ENCODE results near the gene HOXA9. TPM values are rescaled to one million over a fixed set of nuclear protein-coding genes. Genes with fewer than 3 reads are reported as not detected.
A peak's percentile ranks its signal among the peaks of the same experiment; 100 is the strongest.

Gene HOXA9
- total RNA-seq, 1 donor from 2014 or later = 2.0 TPM

DNA sequence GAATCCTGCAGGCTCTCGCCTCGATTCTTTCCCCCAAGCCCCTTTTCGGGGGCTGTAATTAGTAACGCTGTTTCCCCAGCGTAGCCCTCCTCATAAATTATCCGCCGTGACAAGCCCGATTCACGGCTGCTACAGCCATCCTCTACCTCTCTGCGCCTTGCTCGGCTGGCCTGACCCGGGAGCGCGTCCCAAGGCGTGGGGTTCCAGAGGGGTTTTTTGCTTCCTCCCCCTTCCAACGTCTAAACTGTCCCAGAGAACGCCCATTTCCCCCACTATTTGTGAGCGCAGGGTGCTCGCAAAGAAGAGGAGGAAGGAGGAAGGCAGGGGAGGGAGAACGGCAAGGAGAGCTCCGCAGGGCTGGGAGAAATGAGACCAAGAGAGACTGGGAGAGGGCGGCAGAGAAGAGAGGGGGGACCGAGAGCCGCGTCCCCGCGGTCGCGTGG is 22.7 kb downstream of the HOXA9 start:
- peak in 1 of 2 donors; percentile 31 for DNase-seq (ENCODE audit: low read depth in 2 of 2)

DNA sequence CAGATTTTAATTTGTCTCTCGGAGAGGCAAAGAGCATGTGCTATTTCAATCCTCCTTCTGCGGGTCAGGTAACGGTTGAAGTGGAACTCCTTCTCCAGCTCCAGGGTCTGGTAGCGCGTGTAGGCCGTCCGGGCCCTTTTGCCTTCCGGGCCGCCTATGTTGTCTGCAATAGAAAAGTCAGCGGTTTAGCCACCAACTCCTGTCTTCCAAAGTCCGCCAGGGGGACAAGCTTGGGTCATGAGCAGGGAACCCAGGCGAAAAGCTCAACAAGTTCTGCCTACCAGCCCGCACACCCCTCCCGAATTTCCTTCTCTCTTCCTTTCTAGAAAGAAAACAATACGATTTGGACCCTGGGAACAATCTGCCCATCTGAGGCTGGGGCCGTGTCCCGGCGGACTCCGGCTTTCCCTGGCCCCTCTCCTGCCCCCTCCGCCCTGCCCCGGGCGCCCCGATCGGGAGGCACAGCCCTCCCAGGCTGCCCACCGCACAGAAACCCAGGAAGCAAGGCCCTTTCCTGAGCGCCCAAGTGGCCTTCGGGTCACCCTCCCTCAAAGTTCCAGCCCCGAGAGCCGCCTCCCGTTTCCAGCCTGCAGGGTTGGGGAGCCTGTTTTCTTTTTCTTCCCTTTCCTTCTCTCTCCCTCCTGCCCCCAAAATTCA is 23.3 kb downstream of the HOXA9 start:
- DNase-seq (ENCODE audit: low read depth in 2 of 2) = peak; percentile 81

DNA sequence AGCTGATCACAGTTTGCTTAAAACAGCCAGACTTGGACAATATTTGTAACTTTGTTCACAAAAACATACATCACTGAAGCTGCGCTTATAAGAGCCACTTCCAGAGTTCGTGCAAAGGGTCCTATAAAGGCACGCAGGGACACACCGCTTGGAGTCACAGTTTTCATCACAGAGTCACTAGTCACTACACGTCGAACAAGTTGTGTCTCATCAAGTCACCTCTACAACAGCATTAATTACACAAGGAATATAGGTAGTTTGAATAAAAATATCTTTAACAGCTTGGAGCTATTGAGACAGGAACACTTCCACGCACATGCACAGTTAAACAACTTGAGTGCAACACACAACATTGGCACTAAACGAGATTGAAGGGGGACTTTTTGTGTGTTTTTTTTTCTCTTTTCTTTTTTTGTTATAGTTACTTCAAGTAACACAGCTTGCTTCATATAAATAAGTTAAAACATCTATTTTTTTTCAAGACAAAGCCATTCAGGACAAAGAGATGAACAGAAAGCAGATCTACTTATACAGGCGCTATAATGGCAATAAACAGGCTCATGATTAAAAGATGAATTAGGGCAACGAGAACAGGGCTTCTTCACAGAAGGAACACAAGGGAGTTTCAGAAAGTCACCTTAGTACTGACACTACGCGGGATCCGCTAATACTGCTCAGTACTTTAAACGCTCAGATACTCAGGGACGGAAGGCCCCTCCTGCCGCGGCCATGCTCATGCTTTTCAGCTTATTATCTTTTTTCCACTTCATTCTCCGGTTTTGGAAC is 24.0 kb downstream of the HOXA9 start:
- DNase-seq (ENCODE audit: low read depth in 2 of 2) = peak in 1 of 2 donors; percentile 52

DNA sequence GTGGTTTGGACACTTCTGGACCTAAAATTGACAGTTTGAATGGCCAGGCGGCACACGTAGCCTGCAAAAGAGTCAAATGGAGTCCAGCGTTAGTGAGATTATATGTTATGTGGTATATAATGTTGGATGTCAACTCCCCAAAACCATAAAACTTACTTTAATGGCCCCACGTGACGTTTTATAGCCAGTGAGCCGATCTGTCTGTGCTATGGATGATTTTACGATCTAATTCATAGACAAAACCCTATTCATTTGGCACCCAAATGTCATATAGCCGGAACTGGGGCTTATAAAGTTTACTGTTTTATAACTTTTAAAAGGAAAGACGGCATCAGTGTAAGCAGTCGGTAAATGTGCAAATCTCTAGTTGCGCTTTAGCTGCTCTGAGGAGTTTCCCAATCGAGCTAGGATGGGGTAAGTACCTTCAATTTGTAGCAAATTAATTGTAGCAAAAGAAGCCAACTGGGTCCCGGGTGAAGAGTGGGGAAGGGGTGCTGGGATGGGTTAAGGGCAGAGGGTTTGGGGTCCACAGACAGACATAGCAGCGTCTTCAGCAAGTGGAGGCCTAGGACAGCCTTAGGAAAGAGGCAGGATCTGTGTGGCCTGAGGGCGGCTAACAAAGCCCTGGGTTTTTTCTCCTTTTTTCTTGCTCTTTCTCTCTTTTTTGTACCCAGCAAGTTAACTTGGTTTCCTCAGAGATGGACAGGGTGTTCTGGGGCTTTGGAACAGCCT is 25.0 kb downstream of the HOXA9 start:
- peak in 1 of 2 donors; percentile 38 for DNase-seq (ENCODE audit: low read depth in 2 of 2)

DNA sequence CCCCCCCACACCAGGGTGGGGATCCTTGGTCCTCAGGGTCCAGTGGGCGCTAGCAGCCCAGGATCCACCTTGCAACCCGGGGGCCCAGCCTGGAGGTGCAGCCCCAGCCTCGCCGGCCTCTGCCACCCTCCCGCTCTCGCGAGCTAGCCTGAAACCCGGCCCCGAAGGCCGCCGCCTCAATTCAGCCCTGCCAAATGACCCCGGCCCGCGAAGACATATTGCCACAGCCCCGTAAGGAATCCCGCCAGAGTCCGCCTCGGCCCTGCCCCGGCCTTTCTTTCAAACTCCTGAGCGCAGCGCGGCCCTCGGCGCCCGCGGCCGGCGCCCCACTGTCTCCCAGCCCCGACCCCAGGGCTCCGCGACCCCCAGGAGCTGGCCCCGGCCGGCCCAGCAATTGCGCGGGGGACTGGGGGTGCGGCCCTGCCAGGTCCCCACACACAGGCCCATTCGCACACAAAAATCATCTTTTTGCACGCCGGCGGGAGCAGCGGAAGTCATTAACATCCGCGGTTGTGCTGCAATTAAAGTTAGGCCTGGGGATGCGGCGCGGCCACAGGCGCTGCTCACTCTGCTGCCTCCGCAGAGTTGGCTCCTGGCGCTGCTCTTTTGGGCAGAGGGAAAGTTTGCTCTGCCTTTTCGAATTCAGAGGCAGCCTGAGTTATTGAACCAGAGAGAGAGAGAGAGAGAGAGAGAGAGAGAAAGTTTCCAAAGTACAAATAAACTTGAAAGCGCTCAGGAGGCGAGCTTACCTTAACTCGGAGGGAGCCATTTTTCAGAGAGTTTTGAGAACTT is 25.8 kb downstream of the HOXA9 start:
- DNase-seq (ENCODE audit: low read depth in 2 of 2) = peak in 1 of 2 donors; percentile 69

DNA sequence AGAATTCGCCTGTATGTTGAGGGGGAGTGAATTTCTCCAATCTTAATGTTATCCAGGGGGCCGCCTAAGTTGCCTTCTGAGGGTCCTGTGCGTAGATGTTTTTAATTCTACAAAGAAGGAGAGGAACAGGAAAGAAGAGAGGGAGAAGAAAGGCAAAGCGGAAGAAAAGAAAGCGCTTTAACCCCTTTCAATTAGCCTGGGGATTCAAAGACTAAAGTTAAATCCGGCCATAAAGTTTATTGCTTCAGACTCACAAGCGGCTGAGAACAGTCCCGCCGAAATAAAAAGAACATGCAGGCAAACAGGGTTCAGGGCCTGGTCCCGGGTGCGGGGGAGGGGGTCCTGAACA is 26.4 kb downstream of the HOXA9 start:
- no peak for DNase-seq (ENCODE audit: low read depth in 2 of 2)

DNA sequence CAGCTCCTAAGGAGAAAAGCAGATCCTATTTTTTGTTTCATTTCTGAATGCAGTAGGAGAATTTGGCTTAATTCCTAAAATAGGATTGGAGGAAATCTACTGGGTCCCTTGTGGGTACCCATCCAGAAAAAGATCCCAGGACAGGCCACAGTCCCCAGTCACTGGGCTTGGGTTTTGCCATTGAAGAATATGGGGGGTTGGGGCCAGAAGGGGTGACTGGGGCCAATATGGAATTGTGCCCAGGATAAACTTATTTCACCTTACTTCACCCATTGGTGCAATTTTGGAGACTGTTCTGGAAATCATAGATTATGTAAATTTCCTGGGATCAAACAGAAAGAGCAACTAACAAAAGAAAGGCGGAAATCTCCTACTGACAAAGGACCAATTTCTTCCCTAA is 26.9 kb downstream of the HOXA9 start:
- no peak for DNase-seq (ENCODE audit: low read depth in 2 of 2)

DNA sequence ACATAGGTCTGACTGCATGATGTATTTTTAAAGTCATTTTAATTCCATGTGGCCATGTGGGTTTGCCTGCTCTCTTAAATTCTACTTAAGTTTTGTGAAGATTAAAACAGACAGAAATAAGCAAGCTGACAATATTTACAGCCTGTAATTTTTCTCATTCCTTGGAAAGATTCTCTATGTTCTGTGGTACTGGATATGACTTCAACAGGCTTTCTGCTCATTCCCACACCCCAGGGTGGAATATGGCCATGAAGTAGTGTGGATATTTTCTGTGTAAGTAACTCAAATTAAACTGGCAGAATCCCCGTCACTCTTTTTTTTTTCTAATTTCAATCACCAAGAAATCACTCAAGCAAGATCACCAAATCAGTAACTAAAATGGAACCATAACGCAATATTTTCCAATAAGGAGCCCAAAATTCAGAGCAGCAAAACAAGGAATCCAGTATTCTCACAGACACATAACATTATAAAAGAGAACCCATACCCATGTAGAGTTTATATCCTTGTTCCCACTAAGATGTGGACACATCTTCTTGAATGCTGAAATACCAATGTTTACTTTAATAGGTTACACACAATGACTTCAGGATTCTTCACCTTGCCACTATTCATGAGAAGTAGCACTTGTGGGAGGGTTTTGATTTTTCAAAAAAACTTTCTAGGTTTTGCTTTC is 27.6 kb downstream of the HOXA9 start:
- no peak for DNase-seq (ENCODE audit: low read depth in 2 of 2)

DNA sequence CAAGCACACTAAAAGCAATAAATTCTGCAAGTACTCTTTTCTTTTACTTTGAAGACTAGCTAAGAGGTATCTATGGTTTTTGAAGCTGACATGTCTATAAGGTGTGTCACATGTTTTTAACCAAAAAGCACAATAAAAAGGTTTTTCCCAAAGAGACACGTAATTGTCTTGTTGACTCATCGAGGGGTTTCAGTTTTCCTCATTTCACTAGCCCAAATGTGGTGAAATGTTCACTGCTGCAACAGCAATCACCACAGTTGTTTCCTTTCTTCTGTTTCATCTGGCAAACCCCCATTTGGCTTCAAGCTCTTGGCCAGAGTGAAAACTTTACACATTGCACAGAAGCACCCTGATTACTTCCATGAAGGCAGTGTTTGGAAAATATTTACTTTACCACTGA is 30.9 kb downstream of the HOXA9 start:
- DNase-seq (ENCODE audit: low read depth in 2 of 2) = peak; percentile 84 to 93

DNA sequence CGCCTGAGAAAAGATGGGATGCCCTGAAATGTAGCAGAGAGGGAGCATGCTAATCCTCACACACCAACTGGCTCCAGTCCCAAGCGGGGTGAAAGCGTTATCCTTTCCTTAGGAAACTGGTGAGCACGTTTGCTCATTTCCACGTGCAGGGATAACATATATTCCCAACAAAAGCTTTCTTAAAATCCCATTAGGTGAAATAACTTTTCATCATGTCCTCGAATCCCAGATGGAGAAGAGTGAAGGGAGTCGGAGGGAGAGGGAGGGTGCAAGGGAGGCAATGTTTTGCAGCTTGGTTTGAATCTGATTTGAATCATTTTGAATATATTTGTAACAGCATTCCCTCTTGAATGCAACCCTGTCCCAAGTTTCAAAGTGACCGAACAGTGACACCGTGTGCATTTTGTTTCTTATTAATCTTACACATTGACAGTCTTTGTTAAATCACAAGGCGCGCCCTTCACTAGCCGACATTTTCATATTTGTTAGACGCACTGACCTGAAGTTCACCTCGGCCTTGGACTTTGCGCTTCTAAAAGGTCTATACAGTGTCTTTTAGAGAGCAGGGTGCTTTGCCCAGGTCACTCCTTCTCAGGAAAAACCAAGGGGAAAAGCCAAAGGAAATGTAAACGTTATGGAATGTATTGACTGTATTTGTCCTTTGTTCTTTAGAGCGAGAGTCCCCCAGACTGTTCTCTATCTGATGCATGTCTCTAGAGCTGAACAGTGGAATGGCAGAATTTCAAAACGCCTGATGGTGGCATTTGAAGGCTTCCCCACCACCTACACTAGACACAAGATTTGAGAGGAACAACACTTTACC is 31.7 kb downstream of the HOXA9 start:
- peak; percentile 57 to 60 for DNase-seq (ENCODE audit: low read depth in 2 of 2)

DNA sequence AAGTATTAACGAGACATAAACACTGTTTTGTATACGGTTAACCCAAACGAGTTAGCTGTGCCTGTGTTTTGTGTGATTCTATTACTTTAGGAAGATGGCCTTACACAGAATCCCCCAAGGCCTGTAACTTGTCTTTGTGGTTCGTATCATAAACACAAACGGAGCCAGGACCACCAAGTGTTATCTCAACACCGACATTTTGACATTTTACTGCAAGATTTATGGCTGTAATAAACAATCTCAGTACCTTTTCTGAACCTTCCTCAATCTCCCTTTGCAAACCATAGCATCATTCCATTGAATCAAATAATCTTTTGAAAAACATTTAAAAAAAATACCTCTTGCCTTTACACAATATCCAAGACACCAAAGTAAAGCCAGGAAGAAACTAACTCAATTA is 32.4 kb downstream of the HOXA9 start:
- DNase-seq (ENCODE audit: low read depth in 2 of 2) = no peak

DNA sequence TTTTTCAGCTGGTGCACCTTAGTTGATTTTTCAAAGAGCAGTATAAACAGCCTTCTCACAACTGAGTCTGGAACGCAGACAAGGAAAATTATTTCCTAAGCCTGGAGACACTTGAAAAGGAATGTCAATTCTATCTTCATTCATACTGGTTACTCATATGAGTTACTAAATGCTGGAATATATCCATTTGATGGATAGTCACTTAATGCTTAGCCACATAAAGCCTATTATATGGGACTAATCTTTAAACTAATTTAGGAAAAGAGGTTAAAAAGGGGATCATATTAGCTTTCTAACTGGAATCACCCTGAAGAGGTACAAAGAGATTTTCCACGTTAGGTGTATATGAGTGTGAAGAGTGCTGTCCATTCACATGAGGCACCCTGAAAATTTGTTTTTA is 33.1 kb downstream of the HOXA9 start:
- no peak for DNase-seq (ENCODE audit: low read depth in 2 of 2)

DNA sequence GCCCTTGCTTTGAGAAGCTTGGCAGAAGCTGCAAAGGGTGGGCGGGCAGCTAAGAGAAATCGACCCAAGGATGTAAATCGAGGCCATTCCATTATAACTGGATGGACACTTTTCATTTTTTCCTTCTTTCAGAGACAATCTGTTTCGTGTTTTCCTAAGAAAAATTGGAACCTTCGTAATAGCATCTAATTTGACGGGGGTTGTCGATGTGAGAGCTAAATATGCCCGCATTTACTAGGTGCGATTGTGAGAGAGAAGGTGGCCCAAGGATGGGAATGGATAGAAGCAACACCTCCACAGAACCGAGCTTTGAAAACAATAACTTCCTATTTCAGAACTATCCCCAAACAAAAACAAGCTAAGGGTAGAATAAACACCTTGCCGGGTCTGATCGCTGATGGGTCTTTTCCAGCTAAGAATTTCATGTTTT is 33.9 kb downstream of the HOXA9 start:
- no peak for DNase-seq (ENCODE audit: low read depth in 2 of 2)

DNA sequence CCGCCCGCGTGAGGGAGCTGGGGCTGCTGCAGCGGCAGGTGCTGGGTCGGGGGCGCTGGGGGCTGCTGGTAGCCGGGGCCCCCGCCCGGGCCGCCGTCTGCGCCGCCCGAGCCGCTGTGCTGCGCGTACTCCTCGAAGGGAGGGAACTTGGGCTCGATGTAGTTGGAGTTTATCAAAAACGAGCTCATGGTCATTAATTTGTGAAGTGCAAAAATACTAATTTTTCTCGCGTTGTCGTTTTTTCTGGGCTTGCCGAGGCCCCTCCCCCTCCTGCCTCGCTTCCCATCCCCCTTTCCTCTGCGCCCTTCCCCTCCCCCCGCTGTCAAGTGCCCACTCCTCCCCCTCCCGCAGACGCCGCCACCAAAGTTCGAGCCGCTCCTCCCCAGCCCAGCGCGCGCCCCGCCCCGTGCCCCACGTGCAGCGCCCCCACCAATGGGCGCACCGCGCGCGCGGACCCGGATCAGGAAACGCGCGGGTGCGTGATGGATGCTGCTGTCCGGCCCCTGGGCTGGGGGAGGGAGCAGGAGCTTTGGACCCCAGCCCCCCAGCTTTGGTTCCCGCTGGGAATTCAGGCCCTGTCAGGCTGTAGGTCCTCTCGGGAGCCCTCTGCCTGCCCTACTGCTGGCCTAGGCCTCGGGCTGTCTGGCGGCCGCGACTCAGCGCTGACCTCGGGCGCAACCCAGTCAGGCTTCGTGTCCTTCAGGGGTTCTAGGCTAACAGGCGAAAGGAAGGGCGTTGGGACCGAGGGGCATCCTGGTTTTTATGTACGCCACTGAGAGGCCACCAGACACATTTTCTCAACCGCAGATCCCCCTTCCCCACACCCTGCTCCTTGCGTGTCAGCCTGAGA is 34.6 kb downstream of the HOXA9 start, which contains the start of gene HOXA4:
Gene HOXA4, minus strand, starts transcription at position 218 of the 850 bp plus-strand sequence. Its CDS starts 24 bp downstream, at position 194.
- peak; percentile 95 to 96 for DNase-seq (ENCODE audit: low read depth in 2 of 2)

DNA sequence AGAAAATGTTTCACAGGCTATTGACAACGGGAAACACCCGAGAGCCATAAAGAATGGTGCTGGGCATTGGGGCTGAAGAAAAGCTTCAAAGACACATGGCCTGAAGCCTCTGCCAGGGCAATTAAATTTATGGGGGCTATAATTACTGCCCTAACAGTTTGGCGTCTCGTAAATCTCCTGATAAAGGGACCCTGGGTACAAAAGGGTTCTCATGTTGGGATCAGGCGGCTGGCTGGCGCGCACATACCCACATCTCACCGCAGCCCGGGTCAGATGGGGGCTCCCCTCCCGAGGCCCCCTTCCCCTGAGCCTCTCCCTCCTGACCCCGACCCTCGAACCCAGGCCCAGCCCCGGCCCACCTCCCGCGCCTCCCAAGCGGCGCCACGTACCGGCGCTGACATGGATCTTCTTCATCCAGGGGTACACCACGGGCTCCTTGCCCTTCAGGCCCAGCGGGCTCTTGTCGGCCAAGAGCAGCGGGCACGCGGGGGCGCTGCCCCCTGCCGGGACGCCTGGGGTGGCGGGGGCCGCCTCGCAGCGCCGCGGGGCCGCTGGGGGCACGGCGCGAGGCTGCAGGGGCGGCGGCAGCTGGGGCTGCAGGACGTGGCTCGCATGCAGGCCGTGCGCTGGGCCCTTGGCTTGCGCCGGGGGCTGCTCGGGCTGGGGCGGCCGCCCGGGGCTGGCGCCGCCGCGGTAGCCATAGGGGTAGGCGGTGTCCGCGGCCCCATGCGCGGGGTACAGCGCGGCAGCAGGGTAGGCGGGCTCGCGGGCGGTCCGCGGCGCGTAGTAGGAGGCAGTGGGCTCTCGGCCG is 35.4 kb downstream of the HOXA9 start:
- peak; percentile 63 to 68 for DNase-seq (ENCODE audit: low read depth in 2 of 2)

DNA sequence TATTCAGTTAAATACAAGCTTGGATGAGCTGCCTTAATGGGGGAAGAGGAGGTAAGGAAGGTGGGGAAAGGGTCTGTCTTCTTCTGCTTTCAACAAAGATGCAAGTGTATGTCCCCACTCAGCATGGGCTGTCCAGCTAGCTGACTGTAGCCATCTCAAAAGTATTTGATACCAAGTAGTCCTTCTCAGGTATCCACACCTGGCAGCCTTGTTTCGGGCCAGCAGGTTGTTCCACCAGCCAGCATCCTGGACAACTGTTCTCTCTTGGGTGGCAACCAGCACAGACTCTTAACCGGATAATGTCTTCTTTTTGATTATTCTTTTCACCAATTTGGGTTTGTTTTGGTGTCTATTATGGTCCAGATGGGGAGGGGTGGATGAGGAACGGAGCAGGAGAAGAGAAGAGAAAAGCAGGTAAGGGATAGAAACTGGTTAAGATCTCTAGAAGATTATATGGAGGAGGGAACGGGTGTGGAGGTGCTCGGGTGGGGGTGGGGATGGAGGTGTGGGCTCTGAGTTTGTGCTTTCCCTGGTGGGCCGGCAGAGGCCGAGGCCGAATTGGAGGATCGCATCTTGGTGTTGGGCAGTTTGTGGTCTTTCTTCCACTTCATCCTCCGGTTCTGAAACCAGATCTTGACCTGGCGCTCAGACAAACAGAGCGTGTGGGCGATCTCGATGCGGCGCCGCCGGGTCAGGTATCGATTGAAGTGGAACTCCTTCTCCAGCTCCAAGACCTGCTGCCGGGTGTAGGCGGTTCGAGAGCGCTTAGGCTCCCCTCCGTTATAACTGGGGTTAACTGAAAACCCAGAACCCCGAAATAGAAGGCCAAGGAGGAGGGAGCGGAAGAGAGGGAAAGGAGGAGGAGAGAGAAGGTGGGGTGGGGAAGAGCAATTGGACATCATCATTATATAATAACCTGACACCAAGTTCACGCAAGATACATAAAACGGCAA is 36.3 kb downstream of the HOXA9 start:
- peak in 1 of 2 donors; percentile 45 for DNase-seq (ENCODE audit: low read depth in 2 of 2)

DNA sequence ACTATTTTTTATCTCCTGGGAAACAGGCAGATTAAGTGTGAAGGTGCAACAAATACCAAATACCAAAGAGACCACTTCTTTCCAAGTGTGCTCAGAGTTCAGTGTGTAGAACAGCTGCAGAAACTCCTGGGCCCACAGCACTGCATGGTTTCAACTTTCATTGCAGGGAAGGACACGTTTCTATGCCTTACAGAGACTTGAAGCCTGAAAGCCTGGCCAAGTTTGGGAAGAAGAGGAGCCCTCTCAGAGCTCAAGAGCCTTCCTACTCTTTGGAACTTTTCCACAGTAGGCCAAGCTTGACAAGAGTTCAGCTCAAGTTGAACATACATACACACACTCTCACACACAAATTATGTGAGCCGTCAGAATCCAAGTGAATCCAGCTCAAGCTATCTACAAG is 37.3 kb downstream of the HOXA9 start:
- DNase-seq (ENCODE audit: low read depth in 2 of 2) = peak in 1 of 2 donors; percentile 31
